ENCODE data around the gene TASP1.

TASP1 gene

DNA sequence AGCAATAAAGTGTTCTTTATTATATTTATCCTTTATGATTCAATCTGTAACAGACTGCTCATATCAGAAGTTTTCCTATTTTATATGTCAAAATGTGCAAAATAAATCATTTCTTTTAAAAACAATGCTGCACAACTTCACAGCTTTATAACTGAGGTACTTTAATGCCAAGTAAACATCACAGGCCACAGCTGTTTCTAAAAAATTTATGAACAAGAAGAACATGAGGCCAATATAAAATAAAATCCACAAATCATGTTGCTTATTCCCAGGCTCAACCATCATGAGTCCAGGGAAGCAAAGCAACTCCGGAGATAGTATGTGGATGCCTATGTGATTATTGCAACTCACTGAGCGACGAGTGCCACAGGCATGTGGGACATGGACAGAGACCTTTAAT is 222.2 kb downstream of the TASP1 start:
- no peak overlapping the region for H3K27ac ChIP-seq
- TF ChIP-seq ZFX (IDR thresholded peaks at IDR 0.05; ENCODE audit: borderline replicate concordance) = no peak
- TF ChIP-seq, protein P1, sequence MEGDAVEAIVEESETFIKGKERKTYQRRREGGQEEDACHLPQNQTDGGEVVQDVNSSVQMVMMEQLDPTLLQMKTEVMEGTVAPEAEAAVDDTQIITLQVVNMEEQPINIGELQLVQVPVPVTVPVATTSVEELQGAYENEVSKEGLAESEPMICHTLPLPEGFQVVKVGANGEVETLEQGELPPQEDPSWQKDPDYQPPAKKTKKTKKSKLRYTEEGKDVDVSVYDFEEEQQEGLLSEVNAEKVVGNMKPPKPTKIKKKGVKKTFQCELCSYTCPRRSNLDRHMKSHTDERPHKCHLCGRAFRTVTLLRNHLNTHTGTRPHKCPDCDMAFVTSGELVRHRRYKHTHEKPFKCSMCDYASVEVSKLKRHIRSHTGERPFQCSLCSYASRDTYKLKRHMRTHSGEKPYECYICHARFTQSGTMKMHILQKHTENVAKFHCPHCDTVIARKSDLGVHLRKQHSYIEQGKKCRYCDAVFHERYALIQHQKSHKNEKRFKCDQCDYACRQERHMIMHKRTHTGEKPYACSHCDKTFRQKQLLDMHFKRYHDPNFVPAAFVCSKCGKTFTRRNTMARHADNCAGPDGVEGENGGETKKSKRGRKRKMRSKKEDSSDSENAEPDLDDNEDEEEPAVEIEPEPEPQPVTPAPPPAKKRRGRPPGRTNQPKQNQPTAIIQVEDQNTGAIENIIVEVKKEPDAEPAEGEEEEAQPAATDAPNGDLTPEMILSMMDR (IDR thresholded peaks at IDR 0.05) = no peak

DNA sequence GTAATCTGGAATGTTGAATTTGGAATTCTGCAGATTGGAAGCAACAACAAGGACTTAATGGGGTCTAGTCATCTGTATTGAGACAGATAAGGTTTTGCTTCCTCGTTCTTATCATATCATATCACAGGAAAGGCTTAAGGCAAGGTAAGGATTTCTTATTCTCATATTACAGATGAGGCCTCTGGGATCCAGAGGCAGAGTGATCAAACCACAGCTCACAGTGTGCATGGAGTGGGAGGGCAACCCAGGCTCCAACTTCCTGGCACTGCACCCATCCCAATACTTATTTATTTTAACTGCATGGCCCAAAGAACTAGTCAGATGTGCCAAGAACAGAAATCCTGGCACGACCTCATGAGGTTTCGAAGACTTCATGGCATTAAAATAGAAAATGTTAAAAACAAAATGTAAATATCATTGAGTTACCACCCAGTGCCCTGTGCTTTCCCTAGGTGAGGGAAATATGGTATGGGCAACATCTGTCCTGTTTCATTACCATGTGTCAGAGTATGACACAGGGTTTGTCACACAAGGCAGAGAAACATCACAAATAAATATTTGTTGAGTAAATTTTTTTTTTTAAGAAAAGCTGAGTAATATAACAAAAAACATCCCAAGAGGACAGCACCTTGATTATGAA is 225.8 kb downstream of the TASP1 start:
- TF ChIP-seq, protein P1 (IDR thresholded peaks at IDR 0.05) = no peak
- TF ChIP-seq ZFX (IDR thresholded peaks at IDR 0.05; ENCODE audit: borderline replicate concordance) = no peak
- no peak overlapping the region for H3K27ac ChIP-seq

DNA sequence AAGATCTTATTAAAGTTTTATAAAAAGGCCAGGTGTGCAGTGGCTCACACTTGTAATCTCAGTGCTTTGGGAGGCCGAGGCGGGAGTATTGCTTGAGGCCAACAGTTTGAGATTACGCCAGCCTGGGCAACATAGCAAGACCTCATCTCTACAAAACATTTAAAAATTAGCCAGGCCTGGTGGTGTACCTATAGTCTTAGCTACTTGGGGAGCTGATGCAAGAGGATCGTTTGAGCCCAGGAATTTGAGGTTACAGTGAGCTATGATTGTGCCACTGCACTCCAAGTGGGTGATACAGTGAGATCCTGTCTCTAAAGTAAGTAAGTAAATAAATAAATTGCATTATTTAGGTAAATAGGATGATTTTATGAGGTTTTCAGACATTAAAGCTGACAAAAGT is 234.4 kb downstream of the TASP1 start:
- H3K27ac ChIP-seq = no peak overlapping the region
- no peak for TF ChIP-seq ZFX (IDR thresholded peaks at IDR 0.05; ENCODE audit: borderline replicate concordance)
- TF ChIP-seq, protein P1 (IDR thresholded peaks at IDR 0.05) = no peak

DNA sequence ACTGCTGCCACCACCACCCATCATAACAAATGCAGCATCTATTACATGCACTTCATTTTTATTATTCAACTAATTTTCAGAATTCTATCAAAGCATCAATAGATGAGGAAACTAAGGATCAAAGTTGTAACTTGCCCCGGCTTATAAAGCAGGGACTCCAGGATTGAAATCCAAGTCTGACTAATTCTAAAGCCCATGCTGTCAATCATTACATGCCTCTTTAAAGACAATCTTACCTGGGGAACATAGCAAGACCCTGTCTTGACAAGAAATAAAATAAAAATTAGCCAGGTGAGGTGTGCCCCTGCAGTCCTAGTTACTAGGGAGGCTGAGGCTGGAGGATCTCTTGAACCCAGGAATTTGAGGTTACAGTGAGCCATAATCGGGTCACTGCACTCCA is 235.3 kb downstream of the TASP1 start:
- no peak for TF ChIP-seq ZFX (IDR thresholded peaks at IDR 0.05; ENCODE audit: borderline replicate concordance)
- TF ChIP-seq, protein P1 (IDR thresholded peaks at IDR 0.05) = no peak
- H3K27ac ChIP-seq = no peak overlapping the region

DNA sequence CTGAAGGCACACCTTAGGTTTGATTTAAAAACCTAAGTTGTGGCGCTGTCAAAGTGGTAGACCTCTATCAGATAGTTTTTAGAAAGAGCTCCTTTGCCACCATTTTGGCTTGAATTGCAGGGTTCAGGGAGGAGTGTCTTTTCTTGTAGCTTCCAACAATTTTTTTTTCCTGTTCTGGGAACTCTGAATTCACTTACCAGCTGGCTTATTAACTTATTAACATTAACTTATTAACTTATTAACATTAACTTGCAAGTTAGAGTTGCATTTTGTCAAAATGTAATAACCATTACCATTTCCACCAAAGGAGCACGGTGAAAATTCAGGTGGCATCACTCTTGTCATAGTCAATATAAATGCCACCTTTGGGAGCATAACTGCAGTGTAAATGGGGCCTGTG is 235.7 kb downstream of the TASP1 start:
- TF ChIP-seq, protein P1 (IDR thresholded peaks at IDR 0.05) = no peak
- TF ChIP-seq ZFX (IDR thresholded peaks at IDR 0.05; ENCODE audit: borderline replicate concordance) = no peak
- no peak overlapping the region for H3K27ac ChIP-seq

DNA sequence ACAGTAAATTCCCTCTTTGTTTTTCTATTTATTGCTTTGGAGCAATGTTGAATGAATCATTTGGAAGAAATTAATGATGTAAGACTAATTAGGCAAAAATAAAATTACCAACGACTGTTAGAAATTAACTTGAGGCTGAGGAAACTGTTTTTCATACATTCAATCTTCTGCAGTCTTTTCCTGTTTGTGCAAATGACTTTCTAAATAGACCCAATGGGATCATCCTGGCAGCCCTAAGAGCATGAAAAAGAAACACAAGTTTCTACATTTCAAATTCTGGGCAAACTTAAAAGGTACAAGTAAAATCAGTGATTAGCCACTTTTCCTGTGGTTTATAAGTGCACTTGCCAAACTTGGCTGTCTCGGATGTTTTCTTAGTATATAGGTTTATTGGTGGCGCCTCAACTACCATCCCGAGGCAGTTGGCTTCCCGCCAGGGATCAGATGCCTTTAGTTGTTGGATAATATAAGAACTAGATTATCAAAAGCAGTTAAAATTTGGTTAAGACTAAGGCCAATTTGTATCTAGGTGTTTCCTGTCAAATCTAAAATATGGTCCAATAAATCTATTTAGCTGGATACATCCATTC is 236.5 kb downstream of the TASP1 start:
- H3K27ac ChIP-seq = no peak overlapping the region
- no peak for TF ChIP-seq ZFX (IDR thresholded peaks at IDR 0.05; ENCODE audit: borderline replicate concordance)
- TF ChIP-seq, protein P1 (IDR thresholded peaks at IDR 0.05) = no peak

DNA sequence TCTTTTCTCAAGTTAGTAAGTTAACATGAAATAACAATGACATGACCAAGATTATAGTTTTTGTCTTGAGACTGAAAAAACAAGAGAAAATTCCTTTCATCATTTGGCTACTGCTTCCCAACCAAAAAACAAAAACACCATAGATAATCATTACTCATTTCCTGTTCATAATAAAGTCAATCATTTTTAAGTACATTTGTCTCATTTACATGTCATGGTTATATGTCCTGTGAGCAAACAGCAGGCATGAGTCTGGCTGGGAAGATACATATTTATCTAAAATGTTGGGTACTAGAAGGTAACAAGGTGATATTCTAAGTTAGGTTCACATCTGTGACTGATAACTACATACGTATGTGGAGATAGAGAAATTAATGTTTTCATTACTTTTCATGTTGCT is 237.1 kb downstream of the TASP1 start:
- no peak for TF ChIP-seq ZFX (IDR thresholded peaks at IDR 0.05; ENCODE audit: borderline replicate concordance)
- TF ChIP-seq, protein P1 (IDR thresholded peaks at IDR 0.05) = no peak
- no peak overlapping the region for H3K27ac ChIP-seq
